Measurements from ENCODE around the gene GALNT9.

DNA sequence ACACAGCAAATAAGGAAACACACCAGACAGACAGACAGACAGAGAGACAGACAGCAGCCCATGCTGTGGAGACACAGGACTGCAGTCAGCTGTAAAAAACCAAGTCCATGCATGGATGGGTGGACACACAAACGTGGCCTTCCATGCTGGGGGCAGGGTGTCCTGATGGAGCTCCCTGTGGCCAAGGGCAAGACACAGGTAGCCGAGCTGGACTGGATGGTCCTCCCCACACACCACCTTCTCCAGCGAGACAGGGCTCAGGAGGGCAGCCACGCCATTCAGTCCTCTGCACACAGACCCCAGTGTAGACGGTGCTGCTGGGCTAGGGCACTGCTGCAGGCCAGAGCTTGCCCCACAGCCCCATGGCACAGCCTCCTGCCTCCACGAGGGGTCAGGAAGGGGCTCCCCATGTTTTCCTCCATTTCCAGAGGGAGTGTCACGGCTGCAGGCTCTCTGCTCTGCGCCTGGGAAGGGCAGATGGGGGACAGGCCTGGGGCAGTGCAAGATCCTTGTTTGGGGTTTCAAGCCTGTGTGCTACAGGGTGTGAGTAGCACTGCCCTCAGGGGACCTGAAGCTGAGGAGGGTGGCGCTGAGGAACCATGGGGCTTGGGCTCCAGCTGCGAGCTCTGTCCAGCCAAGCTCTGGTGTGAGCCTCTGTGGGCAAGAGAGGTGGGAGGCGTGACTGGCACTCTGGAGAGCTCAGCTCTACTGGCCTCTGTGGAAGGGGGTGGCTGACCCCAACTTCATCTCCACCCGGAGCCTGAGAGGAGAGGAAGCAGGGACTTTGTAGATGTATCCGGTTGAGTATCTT lies 67.9 kb downstream of the GALNT9 start:
- TF ChIP-seq, protein P1, sequence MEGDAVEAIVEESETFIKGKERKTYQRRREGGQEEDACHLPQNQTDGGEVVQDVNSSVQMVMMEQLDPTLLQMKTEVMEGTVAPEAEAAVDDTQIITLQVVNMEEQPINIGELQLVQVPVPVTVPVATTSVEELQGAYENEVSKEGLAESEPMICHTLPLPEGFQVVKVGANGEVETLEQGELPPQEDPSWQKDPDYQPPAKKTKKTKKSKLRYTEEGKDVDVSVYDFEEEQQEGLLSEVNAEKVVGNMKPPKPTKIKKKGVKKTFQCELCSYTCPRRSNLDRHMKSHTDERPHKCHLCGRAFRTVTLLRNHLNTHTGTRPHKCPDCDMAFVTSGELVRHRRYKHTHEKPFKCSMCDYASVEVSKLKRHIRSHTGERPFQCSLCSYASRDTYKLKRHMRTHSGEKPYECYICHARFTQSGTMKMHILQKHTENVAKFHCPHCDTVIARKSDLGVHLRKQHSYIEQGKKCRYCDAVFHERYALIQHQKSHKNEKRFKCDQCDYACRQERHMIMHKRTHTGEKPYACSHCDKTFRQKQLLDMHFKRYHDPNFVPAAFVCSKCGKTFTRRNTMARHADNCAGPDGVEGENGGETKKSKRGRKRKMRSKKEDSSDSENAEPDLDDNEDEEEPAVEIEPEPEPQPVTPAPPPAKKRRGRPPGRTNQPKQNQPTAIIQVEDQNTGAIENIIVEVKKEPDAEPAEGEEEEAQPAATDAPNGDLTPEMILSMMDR (IDR thresholded peaks at IDR 0.05), result no peak
- TF ChIP-seq POLR2AphosphoS5 (IDR thresholded peaks at IDR 0.05) (no peak), EP300 (IDR thresholded peaks at IDR 0.05) (no peak), POLR2A (IDR thresholded peaks at IDR 0.05; ENCODE audit: low read depth) (no peak)
